ENCODE data around the gene ITK.

The ITK gene

GRCh38 chr5:157252711-157253465 lies 72.2 kb downstream of the ITK start:
- peak; percentile 53 for DNase-seq

DNA sequence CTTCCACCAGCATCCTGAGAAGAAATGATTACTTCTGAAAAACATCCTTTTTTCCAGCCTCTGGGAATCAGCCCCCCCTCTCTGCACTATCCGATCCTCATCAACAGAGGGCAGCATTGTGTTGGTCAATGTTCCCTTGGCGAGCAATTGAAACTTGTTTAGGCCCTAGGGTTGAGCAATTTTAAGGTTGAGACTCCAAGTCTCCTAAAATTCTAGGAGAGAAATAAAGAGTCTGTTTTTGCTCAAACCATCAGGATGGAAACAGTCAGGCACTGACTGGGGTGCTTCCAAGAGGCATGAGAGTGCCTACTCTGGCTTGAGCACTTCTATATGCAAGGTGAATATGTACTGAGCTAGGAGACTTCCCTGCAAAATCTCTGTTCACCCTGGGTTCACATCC lies 72.9 kb downstream of the ITK start:
- DNase-seq = no peak

GRCh38 chr5:157258450-157258849 lies 77.8 kb downstream of the ITK start:
- DNase-seq = no peak

GRCh38 chr5:157259699-157260098 lies 79.1 kb downstream of the ITK start:
- no peak for DNase-seq

DNA sequence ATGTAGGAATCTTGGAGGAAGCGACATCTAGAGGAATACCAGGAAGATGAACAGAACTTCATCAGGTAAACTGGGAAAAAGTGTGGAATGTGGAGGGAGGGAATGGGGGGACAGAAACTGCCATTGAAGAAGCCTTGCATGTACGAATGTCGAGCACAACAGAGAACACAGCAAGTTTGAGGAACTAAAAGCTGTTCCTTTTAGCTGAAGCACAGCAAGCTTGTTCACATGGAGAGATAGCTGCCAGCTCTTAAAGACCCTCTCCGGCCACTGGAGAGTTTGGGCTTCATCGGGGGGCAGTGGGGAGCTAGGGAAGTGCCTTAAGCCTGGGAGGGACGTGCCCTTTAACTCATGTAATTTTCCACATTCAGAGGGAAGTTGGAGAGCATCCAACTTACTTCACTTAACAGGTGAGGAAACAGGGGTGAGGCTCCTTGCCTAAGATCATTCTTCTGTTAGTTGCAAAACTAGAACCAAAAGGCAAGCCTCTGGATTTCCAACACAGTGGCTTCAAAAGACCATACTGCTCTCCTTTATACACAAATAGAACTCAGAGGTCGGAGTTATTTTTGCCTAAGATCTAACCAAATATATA lies 83.0 kb downstream of the ITK start:
- DNase-seq = no peak

GRCh38 chr5:157265714-157266285 lies 85.2 kb downstream of the ITK start, which contains the start of gene CYFIP2:
Gene CYFIP2, plus strand, starts transcription at chr5:157266123. Its CDS starts 19,239 bp downstream, at chr5:157285362.
- DNase-seq = peak; percentile 77

GRCh38 chr5:157266286-157267007 lies 85.8 kb downstream of the ITK start:
- DNase-seq = peak; percentile 41

DNA sequence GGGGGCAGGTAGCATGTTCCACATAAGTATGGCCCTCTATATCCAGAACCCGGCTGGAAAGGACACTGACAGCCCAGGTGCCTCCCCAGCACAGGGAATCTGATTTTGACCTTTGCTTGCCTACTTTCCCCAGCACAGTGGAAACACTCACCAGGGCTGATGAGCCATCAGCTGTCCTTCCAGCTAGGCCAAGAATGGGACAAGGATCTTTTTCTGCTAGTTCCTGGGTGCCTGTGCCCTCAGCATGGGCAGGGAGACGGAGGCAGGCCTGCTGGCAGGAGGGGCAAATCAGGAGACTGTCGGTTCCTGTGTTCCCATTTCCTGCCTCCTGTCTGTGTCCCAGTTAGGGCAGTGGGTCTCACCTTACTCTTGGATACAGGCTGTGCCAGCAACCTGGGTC lies 86.4 kb downstream of the ITK start:
- no peak for DNase-seq

GRCh38 chr5:157267761-157268480 lies 87.3 kb downstream of the ITK start:
- no peak for DNase-seq

GRCh38 chr5:157269165-157269671 lies 88.6 kb downstream of the ITK start:
- DNase-seq = no peak

GRCh38 chr5:157269761-157270272 lies 89.2 kb downstream of the ITK start:
- no peak for DNase-seq

DNA sequence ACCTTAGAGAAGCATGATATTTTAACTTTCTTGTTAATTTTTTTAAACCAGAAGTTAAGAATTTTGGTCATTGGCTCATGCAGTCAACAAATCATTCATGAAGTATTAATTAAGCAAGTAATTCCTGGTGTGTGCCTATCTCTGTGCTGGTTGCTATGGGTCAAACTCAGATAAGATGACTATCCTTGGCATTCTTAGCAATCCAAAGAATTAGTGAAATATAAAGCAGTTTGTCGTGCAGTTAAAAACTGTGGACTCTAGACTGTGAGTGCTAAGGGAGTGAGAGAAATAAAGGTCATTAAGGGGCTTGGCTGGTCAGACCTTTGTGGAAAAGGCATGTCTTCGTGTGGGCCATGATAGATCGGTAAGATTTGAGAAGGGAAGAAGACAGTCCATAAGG lies 90.1 kb downstream of the ITK start:
- DNase-seq = no peak

DNA sequence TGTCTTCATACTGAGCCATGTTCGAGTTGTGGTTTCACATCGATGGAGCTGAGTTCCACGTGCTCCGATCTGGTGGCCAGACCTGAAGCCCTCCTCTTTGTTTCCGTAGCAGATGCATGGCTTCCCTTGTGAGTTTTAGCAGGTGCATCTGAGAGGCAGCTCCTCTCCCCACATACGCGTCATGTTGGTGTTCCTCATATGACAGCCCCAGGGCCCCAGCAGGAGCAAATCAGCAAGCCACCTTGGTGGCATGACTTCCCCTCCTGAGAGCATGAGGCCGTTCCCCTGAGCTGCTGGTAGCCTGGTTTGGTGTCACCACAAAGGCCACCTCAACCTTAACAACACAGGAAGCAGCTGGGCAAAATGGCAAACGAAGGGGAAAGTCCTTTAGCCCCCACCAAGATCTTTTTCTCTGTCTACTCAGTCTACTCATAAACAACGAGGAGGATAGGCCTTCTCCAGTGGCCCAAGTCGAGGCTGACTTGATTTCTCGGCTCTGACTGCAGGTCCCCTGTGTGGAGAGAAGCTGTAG lies 91.2 kb downstream of the ITK start:
- peak; percentile 82 for DNase-seq

DNA sequence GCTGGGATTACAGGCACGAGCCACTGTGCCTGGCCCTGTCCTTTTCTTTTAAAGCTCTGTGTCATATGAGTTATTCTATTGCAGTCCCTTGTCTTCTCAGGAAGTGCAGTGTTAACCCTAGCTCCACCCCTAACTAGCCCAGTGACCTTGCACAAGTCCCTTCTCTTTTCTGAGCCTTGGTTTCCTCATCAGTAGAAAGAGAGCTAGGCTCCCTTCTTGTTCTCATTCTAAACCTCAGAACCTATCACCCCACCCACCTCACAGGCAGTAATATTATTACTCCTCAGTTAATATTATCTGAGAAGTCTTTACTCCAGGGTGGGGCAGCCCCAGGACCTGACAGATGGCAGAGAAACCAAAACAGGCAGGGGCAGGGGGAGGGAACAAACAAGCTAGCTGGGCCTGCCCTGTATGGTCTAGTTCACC lies 92.5 kb downstream of the ITK start:
- DNase-seq = no peak

DNA sequence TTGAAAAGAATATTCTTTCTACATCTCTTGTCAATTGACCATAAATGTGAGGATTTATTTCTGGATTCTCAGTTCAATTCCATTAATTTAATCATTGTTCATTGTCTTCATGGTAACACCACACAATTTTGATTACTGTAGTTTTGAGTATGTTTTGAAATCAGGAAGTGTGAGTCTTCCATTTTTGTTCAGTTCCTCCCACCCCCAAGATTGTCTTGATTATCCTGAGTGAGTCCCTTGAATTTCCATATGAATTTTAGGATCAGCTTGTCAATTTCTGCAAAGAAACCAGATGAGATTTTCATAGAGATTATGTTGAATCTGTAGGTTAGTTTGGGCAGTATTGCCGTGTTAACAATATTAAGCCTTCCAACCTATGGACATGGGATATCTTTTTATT lies 94.8 kb downstream of the ITK start:
- DNase-seq = no peak

DNA sequence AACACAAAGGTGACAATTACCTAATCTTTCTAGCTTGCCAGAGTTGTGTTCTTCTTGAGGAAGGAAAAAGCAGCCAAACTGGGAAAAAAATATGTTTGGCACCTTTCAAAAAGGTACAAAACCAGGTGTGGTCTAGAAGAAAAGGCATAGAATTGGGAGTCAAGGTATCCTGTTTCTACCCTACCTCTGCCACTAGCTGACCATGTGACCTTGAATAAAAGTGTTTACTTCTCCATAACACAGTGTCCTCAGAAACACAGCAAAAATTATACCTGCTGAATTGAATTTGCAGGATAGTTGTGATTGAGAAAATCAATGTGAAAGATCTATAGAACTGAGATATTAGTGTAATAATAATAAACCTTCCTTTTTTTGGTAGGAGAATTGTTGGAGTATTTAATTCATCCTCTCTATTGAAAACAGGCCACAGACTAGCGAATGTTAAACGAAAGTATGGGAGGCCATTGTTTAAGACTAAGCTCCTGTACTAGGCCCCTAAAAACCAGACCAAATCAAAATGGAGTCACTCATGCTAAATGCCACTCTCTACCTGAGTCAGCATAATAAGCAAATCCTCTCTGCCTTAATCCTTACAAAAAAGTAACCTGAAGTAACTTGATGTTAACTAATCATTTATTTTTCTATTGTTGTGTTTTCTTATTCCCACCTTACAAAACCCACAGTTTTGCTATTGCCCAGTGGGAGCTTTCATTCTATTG lies 97.8 kb downstream of the ITK start:
- no peak for DNase-seq

DNA sequence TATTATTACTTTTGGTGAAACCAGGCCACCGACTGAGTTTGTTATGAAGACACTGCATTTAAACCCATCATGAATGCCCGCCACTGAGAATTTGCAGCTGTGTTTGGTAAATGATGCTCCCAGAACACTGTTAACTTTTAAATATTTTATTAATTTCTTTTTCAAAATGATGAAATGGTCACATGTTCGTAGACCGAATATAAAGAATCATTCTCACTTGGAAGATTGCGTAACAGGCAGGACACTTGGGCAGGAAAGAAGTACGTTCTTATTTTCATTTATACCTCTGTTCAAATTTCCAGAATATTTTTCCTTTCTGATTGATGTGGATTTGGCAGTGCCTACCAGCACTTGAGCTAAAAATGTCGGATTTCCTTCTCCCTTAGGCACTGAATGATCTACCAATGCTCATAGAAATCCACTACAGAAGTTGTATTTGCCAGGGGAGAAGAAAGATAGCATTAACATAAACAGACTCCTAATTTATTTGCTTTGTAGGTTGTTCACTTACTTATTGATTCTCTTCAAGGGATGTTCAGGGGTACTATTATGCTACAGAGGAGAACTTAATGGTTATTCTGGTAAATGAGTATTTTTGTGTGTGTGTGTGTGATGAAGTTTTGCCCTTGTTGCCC lies 99.1 kb downstream of the ITK start:
- no peak for DNase-seq

- no peak for DNase-seq
These were observed 100.3 kb downstream of the ITK start for GRCh38 chr5:157280927-157281326.

- no peak for DNase-seq
These were observed 101.5 kb downstream of the ITK start for GRCh38 chr5:157282150-157282549.

DNA sequence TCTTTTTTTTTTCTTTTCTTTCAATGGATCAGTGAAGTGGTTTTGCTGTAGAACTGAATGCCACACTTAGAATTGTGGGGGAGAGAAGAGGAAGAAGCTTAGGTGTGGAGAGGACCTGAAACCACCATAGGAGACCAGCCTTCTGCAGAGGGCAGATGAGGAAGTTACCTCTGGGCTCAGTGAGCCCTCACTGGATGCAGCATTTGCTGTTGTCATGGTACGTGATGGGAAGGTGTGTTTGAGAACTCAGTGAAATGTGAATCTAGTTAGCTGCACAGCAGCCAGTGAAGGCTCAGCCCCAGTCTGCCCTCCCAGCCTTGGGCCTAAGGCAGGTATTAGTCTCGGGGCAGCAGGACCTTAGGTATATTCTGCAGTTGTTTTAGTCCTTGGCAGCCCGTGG lies 102.8 kb downstream of the ITK start:
- no peak for DNase-seq
